Measurements from ENCODE around the gene VDAC2.

VDAC2 gene

DNA sequence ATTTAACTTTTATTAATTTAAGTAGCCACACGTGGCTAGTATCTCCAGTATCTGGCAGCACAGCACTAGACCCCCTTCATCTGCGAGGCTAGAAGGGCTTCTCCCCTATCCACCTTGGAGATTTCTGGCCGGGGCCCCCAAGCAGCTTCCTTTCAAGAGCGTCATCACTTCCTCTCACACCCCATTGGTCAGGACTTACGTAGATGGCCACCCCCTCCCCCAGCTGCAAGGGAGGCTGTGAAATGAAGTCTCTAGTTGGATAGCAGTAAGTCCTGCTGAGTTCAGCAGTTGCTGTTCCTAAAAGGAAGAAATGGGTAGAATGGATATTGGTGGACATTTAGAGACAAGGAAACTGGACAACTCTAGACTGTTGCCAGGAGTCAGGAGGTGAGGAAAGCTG, 59.0 kb downstream of the VDAC2 start:
- Histone ChIP-seq H3K9me3 (ENCODE audit: control insufficient read depth, insufficient read depth, low read length) (no peaks in the 10 kb centered on the region), H3K9ac (ENCODE audit: low read depth, low read length) (no peak overlapping the region)

GRCh38 chr10:75272094-75272493, 61.5 kb downstream of the VDAC2 start:
- Histone ChIP-seq H3K36me3 (ENCODE audit: insufficient read depth, low read length) (no peaks in the 10 kb centered on the region), H3K4me1 (ENCODE audit: insufficient read depth, low read length) (0 out of 2 replicates have a peak, but pooled peaks cover 3% of the 10 kb centered on the region), H3K9me3 (ENCODE audit: control insufficient read depth, insufficient read depth, low read length) (no peaks in the 10 kb centered on the region), H3K9ac (ENCODE audit: low read depth, low read length) (no peak overlapping the region)

More for the DNA sequence above, 59.0 kb downstream of the VDAC2 start:
- Histone ChIP-seq H3K4me1 (ENCODE audit: insufficient read depth, low read length) (no peaks in the 10 kb centered on the region), H3K36me3 (ENCODE audit: insufficient read depth, low read length) (no peaks in the 10 kb centered on the region)

- Histone ChIP-seq H3K36me3 (ENCODE audit: insufficient read depth, low read length) (no peaks in the 10 kb centered on the region), H3K9ac (ENCODE audit: low read depth, low read length) (no peak overlapping the region), H3K9me3 (ENCODE audit: control insufficient read depth, insufficient read depth, low read length) (no peaks in the 10 kb centered on the region), H3K4me1 (ENCODE audit: insufficient read depth, low read length) (0 out of 2 replicates have a peak, but pooled peaks cover 3% of the 10 kb centered on the region)
Measured at GRCh38 chr10:75272896-75273295, 62.3 kb downstream of the VDAC2 start.

GRCh38 chr10:75276069-75276872, 65.7 kb downstream of the VDAC2 start:
- 0 out of 2 replicates have a peak, but pooled peaks cover 3% of the 10 kb centered on the region for H3K4me1 ChIP-seq (ENCODE audit: insufficient read depth, low read length)
- no peaks in the 10 kb centered on the region for H3K36me3 ChIP-seq (ENCODE audit: insufficient read depth, low read length)
- H3K9ac ChIP-seq (ENCODE audit: low read depth, low read length): no peak overlapping the region
- H3K9me3 ChIP-seq (ENCODE audit: control insufficient read depth, insufficient read depth, low read length): no peaks in the 10 kb centered on the region

GRCh38 chr10:75280236-75280635, 69.6 kb downstream of the VDAC2 start:
- H3K36me3 ChIP-seq (ENCODE audit: insufficient read depth, low read length): no peaks in the 10 kb centered on the region
- no peak overlapping the region for H3K9ac ChIP-seq (ENCODE audit: low read depth, low read length)
- H3K4me1 ChIP-seq (ENCODE audit: insufficient read depth, low read length): 0 out of 2 replicates have a peak, but pooled peaks cover 3% of the 10 kb centered on the region
- no peaks in the 10 kb centered on the region for H3K9me3 ChIP-seq (ENCODE audit: control insufficient read depth, insufficient read depth, low read length)

All from ES-I3 (cell line).